ENCODE data around the gene LRGUK.

DNA sequence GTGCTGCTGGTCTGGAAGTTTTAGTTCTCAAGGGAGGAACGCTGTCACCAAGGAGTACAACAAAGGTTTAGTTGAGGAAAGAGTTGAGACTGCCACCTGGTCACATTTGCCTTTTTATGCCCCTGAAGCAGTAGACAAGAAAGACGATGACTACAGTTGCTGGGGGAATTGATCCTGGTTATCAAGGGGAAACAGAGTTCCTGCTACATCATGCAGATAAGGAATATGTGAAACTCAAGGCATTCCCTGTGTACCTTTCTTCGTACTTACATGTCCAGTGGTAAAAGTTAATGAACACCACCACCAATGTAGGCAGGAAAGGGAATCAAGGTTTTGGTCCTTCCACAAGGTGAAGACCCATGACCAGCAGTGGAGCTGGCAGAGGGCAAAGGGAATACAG is 157.8 kb downstream of the LRGUK start:
- TF ChIP-seq TAF1 (IDR thresholded peaks at IDR 0.05; ENCODE audit: low read depth, low read length) = no peak
- TF ChIP-seq, protein P1, sequence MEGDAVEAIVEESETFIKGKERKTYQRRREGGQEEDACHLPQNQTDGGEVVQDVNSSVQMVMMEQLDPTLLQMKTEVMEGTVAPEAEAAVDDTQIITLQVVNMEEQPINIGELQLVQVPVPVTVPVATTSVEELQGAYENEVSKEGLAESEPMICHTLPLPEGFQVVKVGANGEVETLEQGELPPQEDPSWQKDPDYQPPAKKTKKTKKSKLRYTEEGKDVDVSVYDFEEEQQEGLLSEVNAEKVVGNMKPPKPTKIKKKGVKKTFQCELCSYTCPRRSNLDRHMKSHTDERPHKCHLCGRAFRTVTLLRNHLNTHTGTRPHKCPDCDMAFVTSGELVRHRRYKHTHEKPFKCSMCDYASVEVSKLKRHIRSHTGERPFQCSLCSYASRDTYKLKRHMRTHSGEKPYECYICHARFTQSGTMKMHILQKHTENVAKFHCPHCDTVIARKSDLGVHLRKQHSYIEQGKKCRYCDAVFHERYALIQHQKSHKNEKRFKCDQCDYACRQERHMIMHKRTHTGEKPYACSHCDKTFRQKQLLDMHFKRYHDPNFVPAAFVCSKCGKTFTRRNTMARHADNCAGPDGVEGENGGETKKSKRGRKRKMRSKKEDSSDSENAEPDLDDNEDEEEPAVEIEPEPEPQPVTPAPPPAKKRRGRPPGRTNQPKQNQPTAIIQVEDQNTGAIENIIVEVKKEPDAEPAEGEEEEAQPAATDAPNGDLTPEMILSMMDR (IDR thresholded peaks at IDR 0.05; ENCODE audit: control extremely low read depth in 1 of 3, insufficient read depth in 1 of 3, low read depth in 1 of 3, low read length in 3 of 3) = no peak
- TF ChIP-seq, protein P2, sequence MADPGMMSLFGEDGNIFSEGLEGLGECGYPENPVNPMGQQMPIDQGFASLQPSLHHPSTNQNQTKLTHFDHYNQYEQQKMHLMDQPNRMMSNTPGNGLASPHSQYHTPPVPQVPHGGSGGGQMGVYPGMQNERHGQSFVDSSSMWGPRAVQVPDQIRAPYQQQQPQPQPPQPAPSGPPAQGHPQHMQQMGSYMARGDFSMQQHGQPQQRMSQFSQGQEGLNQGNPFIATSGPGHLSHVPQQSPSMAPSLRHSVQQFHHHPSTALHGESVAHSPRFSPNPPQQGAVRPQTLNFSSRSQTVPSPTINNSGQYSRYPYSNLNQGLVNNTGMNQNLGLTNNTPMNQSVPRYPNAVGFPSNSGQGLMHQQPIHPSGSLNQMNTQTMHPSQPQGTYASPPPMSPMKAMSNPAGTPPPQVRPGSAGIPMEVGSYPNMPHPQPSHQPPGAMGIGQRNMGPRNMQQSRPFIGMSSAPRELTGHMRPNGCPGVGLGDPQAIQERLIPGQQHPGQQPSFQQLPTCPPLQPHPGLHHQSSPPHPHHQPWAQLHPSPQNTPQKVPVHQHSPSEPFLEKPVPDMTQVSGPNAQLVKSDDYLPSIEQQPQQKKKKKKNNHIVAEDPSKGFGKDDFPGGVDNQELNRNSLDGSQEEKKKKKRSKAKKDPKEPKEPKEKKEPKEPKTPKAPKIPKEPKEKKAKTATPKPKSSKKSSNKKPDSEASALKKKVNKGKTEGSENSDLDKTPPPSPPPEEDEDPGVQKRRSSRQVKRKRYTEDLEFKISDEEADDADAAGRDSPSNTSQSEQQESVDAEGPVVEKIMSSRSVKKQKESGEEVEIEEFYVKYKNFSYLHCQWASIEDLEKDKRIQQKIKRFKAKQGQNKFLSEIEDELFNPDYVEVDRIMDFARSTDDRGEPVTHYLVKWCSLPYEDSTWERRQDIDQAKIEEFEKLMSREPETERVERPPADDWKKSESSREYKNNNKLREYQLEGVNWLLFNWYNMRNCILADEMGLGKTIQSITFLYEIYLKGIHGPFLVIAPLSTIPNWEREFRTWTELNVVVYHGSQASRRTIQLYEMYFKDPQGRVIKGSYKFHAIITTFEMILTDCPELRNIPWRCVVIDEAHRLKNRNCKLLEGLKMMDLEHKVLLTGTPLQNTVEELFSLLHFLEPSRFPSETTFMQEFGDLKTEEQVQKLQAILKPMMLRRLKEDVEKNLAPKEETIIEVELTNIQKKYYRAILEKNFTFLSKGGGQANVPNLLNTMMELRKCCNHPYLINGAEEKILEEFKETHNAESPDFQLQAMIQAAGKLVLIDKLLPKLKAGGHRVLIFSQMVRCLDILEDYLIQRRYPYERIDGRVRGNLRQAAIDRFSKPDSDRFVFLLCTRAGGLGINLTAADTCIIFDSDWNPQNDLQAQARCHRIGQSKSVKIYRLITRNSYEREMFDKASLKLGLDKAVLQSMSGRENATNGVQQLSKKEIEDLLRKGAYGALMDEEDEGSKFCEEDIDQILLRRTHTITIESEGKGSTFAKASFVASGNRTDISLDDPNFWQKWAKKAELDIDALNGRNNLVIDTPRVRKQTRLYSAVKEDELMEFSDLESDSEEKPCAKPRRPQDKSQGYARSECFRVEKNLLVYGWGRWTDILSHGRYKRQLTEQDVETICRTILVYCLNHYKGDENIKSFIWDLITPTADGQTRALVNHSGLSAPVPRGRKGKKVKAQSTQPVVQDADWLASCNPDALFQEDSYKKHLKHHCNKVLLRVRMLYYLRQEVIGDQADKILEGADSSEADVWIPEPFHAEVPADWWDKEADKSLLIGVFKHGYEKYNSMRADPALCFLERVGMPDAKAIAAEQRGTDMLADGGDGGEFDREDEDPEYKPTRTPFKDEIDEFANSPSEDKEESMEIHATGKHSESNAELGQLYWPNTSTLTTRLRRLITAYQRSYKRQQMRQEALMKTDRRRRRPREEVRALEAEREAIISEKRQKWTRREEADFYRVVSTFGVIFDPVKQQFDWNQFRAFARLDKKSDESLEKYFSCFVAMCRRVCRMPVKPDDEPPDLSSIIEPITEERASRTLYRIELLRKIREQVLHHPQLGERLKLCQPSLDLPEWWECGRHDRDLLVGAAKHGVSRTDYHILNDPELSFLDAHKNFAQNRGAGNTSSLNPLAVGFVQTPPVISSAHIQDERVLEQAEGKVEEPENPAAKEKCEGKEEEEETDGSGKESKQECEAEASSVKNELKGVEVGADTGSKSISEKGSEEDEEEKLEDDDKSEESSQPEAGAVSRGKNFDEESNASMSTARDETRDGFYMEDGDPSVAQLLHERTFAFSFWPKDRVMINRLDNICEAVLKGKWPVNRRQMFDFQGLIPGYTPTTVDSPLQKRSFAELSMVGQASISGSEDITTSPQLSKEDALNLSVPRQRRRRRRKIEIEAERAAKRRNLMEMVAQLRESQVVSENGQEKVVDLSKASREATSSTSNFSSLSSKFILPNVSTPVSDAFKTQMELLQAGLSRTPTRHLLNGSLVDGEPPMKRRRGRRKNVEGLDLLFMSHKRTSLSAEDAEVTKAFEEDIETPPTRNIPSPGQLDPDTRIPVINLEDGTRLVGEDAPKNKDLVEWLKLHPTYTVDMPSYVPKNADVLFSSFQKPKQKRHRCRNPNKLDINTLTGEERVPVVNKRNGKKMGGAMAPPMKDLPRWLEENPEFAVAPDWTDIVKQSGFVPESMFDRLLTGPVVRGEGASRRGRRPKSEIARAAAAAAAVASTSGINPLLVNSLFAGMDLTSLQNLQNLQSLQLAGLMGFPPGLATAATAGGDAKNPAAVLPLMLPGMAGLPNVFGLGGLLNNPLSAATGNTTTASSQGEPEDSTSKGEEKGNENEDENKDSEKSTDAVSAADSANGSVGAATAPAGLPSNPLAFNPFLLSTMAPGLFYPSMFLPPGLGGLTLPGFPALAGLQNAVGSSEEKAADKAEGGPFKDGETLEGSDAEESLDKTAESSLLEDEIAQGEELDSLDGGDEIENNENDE (IDR thresholded peaks at IDR 0.05; ENCODE audit: insufficient replicate concordance, low read length) = no peak
